Left ventricle myocardium inferior (tissue), 1 donor: ENCODE results near the gene IP6K3. TPM values are rescaled to one million over a fixed set of nuclear protein-coding genes. Genes with fewer than 3 reads are reported as not detected.

Source experiments
- DNase-seq: peaks from one replicate; pipeline ENCODE4 v3.0.0-alpha.2; 2020
- H3K27ac ChIP-seq: fragments of 200-600 bp; replicated peaks from 2 replicates; pipeline ENCODE4 v1.8.0; 2021
- H3K27me3 ChIP-seq: fragments of 200-600 bp; 2 replicates; pipeline ENCODE4 v1.8.0; 2021; ENCODE audit warnings: low read depth
- H3K36me3 ChIP-seq: fragments of 200-600 bp; 2 replicates; pipeline ENCODE4 v1.8.0; 2021
- H3K4me1 ChIP-seq: fragments of 200-600 bp; 2 replicates; pipeline ENCODE4 v1.8.0; 2021
- H3K4me3 ChIP-seq: fragments of 200-600 bp; 2 replicates; pipeline ENCODE4 v1.8.0; 2021; ENCODE audit warnings: mild to moderate bottlenecking, moderate library complexity
- H3K9me3 ChIP-seq: fragments of 200-600 bp; replicated peaks from 2 replicates; pipeline ENCODE4 v1.8.0; 2021
- intact Hi-C: fragments of 100-400 bp; cut with micrococcal nuclease; formaldehyde crosslinking; loops from one replicate; pipeline ENCODE4 v1.11.0; 2022
- total RNA-seq: library from RNA; stranded (reverse); fragmentation: NEBNext Ultra II Directional; extraction: Animal tissue kit (Norgen Biotek cat#: 25700); gene quantifications from one replicate; pipeline ENCODE4 v1.2.1, GENCODE V29; 2021
- TF ChIP-seq, protein P1 (sequence below): fragments of 200-600 bp; IDR thresholded peaks from 2 replicates; pipeline ENCODE4 v1.8.0; 2021; ENCODE audit warnings: antibody characterized with exemption, mild to moderate bottlenecking, borderline replicate concordance
- donor health status: DM: no; HTN: yes; CAD: no; lungs with severe emphysema.

IP6K3 gene
- total RNA-seq, 1 donor from 2014 or later: 42.0 TPM

- intact Hi-C loops: no loop called here
- Histone ChIP-seq H3K36me3 (no peaks in the 10 kb centered on the region), H3K27ac (peak overlapping the region; percentile 95), H3K4me1 (peaks cover 42% of the 10 kb centered on the region), H3K4me3 (peak overlapping the region; percentile 72), H3K9me3 (no peaks in the 10 kb centered on the region), H3K27me3 (no peaks in the 10 kb centered on the region)
- peak; percentile 86 for DNase-seq
- TF ChIP-seq, protein P1, sequence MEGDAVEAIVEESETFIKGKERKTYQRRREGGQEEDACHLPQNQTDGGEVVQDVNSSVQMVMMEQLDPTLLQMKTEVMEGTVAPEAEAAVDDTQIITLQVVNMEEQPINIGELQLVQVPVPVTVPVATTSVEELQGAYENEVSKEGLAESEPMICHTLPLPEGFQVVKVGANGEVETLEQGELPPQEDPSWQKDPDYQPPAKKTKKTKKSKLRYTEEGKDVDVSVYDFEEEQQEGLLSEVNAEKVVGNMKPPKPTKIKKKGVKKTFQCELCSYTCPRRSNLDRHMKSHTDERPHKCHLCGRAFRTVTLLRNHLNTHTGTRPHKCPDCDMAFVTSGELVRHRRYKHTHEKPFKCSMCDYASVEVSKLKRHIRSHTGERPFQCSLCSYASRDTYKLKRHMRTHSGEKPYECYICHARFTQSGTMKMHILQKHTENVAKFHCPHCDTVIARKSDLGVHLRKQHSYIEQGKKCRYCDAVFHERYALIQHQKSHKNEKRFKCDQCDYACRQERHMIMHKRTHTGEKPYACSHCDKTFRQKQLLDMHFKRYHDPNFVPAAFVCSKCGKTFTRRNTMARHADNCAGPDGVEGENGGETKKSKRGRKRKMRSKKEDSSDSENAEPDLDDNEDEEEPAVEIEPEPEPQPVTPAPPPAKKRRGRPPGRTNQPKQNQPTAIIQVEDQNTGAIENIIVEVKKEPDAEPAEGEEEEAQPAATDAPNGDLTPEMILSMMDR: no peak
Measured at GRCh38 chr6:33746036-33746600, 587 bp downstream of the IP6K3 start.

DNA sequence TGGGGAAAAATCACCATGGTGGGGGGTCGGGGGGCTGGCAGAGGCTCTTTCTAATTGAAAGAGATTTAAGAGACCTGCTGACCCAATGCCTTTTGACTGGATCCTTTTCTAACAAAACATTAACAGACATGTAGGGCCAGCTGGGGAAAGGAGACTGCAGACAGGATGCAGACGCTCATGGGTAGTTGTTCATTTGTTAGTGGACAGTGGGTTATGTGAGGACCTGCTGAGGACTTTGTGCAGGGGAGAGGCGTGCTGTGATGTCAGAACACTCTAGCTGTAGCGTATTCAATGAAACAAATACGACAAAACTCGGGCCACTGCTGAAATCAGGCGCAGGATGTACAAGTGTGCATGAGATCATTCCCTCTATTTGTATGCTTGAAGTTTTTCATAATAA is 1.2 kb downstream of the IP6K3 start:
- intact Hi-C loops: no loop called here
- TF ChIP-seq, protein P1: no peak
- H3K36me3 ChIP-seq: no peaks in the 10 kb centered on the region
- peak overlapping the region; percentile 95 for H3K27ac ChIP-seq
- no peak for DNase-seq
- no peaks in the 10 kb centered on the region for H3K27me3 ChIP-seq
- peak overlapping the region; percentile 72 for H3K4me3 ChIP-seq
- no peaks in the 10 kb centered on the region for H3K9me3 ChIP-seq
- H3K4me1 ChIP-seq: peaks cover 44% of the 10 kb centered on the region

GRCh38 chr6:33744895-33745546 is 1.7 kb downstream of the IP6K3 start:
- intact Hi-C loops: no loop called here
- peaks cover 50% of the 10 kb centered on the region for H3K4me1 ChIP-seq
- H3K4me3 ChIP-seq: peak overlapping the region; percentile 72
- H3K36me3 ChIP-seq: no peaks in the 10 kb centered on the region
- H3K9me3 ChIP-seq: no peaks in the 10 kb centered on the region
- DNase-seq: no peak
- H3K27me3 ChIP-seq: no peaks in the 10 kb centered on the region
- TF ChIP-seq, protein P1: no peak
- peak overlapping the region; percentile 95 for H3K27ac ChIP-seq

GRCh38 chr6:33744001-33744848 is 2.5 kb downstream of the IP6K3 start:
- TF ChIP-seq, protein P1: peak; percentile 86
- Histone ChIP-seq H3K9me3 (no peaks in the 10 kb centered on the region), H3K27ac (peak overlapping the region; percentile 95), H3K4me1 (peaks cover 58% of the 10 kb centered on the region), H3K4me3 (peak overlapping the region; percentile 72), H3K27me3 (no peaks in the 10 kb centered on the region), H3K36me3 (no peaks in the 10 kb centered on the region)
- intact Hi-C loops: no loop called here
- peak; percentile 68 for DNase-seq

GRCh38 chr6:33742837-33743236 is 3.9 kb downstream of the IP6K3 start:
- Histone ChIP-seq H3K4me3 (peak overlapping the region; percentile 72), H3K27me3 (no peaks in the 10 kb centered on the region), H3K27ac (peak overlapping the region; percentile 95), H3K9me3 (no peaks in the 10 kb centered on the region), H3K4me1 (peaks cover 72% of the 10 kb centered on the region), H3K36me3 (peaks cover 7% of the 10 kb centered on the region)
- intact Hi-C loops: no loop called here
- DNase-seq: no peak
- TF ChIP-seq, protein P1: no peak
